Measurements from ENCODE around the gene STUM. TPM values are rescaled to one million over a fixed set of nuclear protein-coding genes. Genes with fewer than 3 reads are reported as not detected.

The STUM gene
- total RNA-seq, 1 donor from 2014 or later: 0.83 TPM

DNA sequence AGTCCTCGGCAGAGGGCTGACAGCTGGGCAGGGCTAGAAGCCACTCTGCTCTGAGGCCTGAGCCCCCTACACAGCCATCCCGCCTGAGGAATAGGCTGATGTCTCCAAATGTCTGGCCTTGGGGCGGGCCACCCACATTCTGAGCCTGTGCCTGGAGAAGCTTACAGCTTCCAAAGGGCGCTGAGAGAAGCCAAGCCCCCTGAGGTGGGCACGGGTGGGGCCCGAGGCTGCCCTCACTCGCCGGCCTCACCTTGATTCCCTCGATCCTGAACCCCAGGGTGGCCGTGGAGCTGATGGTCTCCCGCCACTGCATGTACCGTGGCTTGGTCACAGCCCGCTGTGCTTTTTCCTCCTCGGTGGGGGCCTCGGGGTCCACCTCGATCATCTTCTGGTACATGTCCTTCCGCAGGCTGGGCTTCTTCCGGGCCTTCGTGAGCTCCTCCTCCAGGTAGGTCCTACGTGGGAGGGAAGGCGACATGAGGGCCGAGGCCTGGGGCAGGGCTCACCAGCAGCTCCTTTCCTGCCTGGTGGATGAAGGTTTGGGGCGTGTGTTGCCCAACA, 93.2 kb downstream of the STUM start:
- ATAC-seq (no peak), DNase-seq (peak; percentile 42)
- peaks cover 22% of the 10 kb centered on the region for H3K4me1 ChIP-seq
- H3K4me3 ChIP-seq: no peak overlapping the region
- no peaks in the 10 kb centered on the region for H3K27me3 ChIP-seq (ENCODE audit: low read depth)
- no peaks in the 10 kb centered on the region for H3K9me3 ChIP-seq
- TF ChIP-seq, protein P1, sequence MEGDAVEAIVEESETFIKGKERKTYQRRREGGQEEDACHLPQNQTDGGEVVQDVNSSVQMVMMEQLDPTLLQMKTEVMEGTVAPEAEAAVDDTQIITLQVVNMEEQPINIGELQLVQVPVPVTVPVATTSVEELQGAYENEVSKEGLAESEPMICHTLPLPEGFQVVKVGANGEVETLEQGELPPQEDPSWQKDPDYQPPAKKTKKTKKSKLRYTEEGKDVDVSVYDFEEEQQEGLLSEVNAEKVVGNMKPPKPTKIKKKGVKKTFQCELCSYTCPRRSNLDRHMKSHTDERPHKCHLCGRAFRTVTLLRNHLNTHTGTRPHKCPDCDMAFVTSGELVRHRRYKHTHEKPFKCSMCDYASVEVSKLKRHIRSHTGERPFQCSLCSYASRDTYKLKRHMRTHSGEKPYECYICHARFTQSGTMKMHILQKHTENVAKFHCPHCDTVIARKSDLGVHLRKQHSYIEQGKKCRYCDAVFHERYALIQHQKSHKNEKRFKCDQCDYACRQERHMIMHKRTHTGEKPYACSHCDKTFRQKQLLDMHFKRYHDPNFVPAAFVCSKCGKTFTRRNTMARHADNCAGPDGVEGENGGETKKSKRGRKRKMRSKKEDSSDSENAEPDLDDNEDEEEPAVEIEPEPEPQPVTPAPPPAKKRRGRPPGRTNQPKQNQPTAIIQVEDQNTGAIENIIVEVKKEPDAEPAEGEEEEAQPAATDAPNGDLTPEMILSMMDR (IDR thresholded peaks at IDR 0.05): no peak
- intact Hi-C loops (cut with DNase I): no loop called here
- H3K36me3 ChIP-seq: peaks cover 76% of the 10 kb centered on the region
- no peak overlapping the region for H3K27ac ChIP-seq

DNA sequence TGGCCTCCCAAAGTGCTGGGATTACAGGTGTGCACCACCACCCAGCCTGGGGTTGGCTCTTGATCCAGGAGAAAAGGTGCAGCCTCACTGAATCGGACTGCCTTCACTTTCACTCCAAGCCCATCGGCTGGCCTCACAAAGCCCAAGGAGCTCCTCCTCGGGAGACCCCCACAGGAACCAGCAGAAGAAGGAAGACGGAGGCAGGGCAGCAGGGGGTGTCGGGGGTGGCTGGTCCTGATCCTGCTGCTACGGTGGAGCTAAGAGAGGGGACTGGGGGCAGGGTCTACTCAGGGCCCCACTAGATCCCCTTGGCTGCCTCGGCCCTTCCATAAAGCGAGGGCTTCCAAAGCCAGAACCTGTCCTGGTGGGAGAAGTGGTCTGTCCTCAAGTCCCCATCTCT, 93.9 kb downstream of the STUM start:
- peak; percentile 23 for DNase-seq
- H3K27ac ChIP-seq: peak overlapping the region; percentile 49
- TF ChIP-seq, protein P1 (IDR thresholded peaks at IDR 0.05): no peak
- intact Hi-C loops (cut with DNase I): no loop called here
- H3K36me3 ChIP-seq: peaks cover 76% of the 10 kb centered on the region
- H3K4me1 ChIP-seq: peaks cover 22% of the 10 kb centered on the region
- ATAC-seq: no peak
- H3K4me3 ChIP-seq: no peak overlapping the region
- no peaks in the 10 kb centered on the region for H3K9me3 ChIP-seq
- H3K27me3 ChIP-seq (ENCODE audit: low read depth): no peaks in the 10 kb centered on the region

DNA sequence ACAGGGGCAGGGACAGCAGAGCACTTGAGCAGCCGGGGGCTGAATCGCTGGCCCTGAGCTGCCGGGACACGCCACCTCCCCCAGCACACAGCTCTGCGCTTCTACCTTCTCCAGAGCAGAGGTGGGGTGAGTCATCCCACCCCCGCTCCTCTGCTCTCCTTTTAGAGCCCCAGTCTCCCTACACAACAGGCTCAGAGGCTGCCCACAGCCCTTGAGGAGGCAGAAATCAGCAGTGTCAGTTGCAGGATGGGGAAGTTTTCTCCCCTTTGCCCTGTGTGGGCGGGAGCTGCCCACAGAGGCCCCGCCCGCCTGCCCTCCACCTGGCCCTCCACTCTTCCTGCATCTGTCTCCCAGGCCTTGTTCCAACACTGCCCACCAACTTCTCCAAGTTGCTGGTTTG, 94.6 kb downstream of the STUM start:
- peak; percentile 72 for DNase-seq
- no peaks in the 10 kb centered on the region for H3K9me3 ChIP-seq
- TF ChIP-seq, protein P1 (IDR thresholded peaks at IDR 0.05): no peak
- peaks cover 76% of the 10 kb centered on the region for H3K36me3 ChIP-seq
- ATAC-seq: peak; percentile 73 to 75
- H3K4me1 ChIP-seq: peaks cover 22% of the 10 kb centered on the region
- H3K27ac ChIP-seq: peak overlapping the region; percentile 49
- H3K27me3 ChIP-seq (ENCODE audit: low read depth): no peaks in the 10 kb centered on the region
- intact Hi-C loops (cut with DNase I): no loop called here
- H3K4me3 ChIP-seq: no peak overlapping the region

DNA sequence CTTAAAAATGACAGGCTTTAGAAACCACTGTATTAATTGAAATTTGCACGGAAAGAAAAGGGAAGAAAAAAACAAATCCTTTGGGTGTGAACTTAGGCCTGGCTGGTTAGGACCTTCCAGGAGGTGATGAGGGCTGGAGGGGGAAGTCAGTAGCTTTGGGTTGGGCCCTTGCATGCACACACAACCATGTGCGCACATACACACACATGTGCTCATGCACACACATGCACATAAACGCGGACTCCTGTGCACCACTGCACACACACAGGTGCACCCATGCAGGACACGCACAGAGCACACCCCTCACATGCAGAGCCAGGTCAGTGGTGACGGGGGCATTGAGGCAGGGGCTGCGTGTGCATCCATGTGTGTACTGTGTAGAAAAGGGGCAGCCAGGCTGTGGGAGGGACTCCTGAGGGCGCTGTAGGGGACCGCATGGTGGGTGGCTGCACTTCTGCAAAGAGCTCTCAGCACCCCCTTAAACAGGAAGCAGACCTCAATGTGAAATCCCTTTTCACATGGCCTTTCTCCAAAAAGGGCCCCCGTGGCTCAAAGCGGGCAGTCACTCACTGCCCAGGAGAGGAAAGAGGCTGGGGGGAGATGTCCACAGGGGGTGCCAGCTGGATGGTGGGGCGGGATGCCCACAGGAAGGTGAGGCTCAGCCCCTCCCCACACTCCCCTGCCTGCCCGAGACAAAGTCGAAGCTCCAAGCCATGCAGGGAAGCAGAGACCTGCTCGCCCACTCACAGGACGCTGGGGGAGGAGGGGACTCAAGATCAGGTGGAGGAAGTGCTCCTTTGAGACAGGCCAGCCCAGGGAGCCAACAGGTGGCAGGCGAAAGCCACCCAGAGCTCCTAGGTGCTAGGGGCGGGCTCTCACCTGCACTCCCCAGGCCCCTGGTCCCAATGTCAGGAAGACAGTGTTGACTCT, 95.3 kb downstream of the STUM start:
- Histone ChIP-seq H3K9me3 (no peaks in the 10 kb centered on the region), H3K36me3 (peaks cover 76% of the 10 kb centered on the region), H3K27ac (peak overlapping the region; percentile 36), H3K4me1 (peaks cover 22% of the 10 kb centered on the region), H3K27me3 (ENCODE audit: low read depth) (no peaks in the 10 kb centered on the region), H3K4me3 (no peak overlapping the region)
- intact Hi-C loops (cut with DNase I): no loop called here
- DNase-seq (peak; percentile 67), ATAC-seq (peak; percentile 51 to 59)
- TF ChIP-seq, protein P1 (IDR thresholded peaks at IDR 0.05): no peak

DNA sequence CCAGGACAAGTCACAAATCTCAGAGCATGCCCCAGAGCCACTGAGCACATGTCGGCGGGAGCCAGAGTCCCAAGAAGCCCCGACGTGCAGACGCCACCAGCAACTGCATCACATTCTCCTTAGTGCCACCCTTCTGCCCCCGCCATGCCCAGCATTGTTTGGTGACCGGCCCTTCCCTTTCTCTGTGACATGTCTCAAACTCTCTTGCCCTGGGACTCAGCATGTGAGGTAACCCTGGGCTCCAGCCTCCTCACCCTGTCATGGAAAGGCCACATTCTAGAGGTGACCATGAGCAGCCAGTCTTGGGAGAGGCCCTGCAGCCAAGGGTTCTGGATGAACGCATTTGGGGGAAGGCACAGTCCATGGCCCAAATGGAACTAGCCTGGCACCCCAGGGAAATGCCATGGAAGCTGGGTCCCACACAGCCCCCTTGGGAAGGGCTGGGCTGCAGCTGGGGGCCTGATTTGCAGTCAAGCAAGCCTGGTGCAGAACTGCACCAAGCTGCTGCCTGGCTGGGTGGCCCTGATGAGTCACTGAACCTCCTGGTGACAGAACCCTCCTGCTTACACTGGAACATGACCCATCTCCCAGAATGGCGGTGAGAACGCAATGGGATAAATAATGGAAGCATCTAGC, 96.1 kb downstream of the STUM start:
- Histone ChIP-seq H3K4me3 (no peak overlapping the region), H3K27me3 (ENCODE audit: low read depth) (no peaks in the 10 kb centered on the region), H3K36me3 (peaks cover 69% of the 10 kb centered on the region), H3K4me1 (peaks cover 25% of the 10 kb centered on the region), H3K9me3 (no peaks in the 10 kb centered on the region), H3K27ac (no peak overlapping the region)
- peak; percentile 17 for DNase-seq
- intact Hi-C loops (cut with DNase I): no loop called here
- TF ChIP-seq, protein P1 (IDR thresholded peaks at IDR 0.05): no peak
- no peak for ATAC-seq
